Heart left ventricle (tissue), 13 donors: ENCODE data around the gene MTNR1B.

ENCODE experiments used
- CTCF ChIP-seq, 12 donors: fragments of 200-600 bp; sonication (generic) in 4 of 12; IDR thresholded peaks; one replicate each; pipeline versions ENCODE4 v1.5.0 to v1.8.0; 2018 to 2022; ENCODE audit warnings: antibody characterized with exemption in 12 of 12, mild to moderate bottlenecking in 5 of 12
- POLR2A ChIP-seq, 2 donors: fragments of 450-650 bp; IDR thresholded peaks; one replicate each; pipeline ENCODE4 v1.6.1; 2017; ENCODE audit warnings: antibody characterized with exemption in 2 of 2, mild to moderate bottlenecking in 2 of 2, moderate library complexity in 2 of 2
- donor health status: ischemic (EF 13 %, LVEDD 7.1; RV severe dilation, severe dysfunction).
- donor health status: DM: no; HTN: yes; CAD: no.
- donor health status: DM: no; HTN: no; CAD: no.
- donor health status: ischemic (EF 25% LVEDD 6.9; RV normal size, moderate dysfunction).
- donor health status: ischemic (EF 25% LVEDD 5.7; RV mildly dilated, moderate dysfunction).
- donor health status: ischemic (EF 35%, LVEDD 5.7; RV mildly dilated, moderate dysfunction).
- donor health status: nonischemic (EF 11% LVEDD 7.7; RV severe dilation, severe dysfunction).
- donor health status: DM: yes; HTN: yes; CAD: no.
- donor health status: PGD.
- donor health status: ischemic (EF 29% LVEDD 5.4; RV normal size, mild dysfunction).
- donor health status: nonischemic (EF 23%, LVEDD 6.1; RV moderate dilation, normal function).

GRCh38 chr11:92962446-92962845, 7.0 kb upstream of the MTNR1B start:
- TF ChIP-seq CTCF (IDR thresholded peaks at IDR 0.05) (no peak), POLR2A (IDR thresholded peaks at IDR 0.05) (no peak)
